ENCODE data around the gene JAM2. TPM values are rescaled to one million over a fixed set of nuclear protein-coding genes. Genes with fewer than 3 reads are reported as not detected.

The JAM2 gene, protein sequence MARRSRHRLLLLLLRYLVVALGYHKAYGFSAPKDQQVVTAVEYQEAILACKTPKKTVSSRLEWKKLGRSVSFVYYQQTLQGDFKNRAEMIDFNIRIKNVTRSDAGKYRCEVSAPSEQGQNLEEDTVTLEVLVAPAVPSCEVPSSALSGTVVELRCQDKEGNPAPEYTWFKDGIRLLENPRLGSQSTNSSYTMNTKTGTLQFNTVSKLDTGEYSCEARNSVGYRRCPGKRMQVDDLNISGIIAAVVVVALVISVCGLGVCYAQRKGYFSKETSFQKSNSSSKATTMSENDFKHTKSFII
- 12.0 TPM for total RNA-seq
- polyA plus RNA-seq (ENCODE audit: insufficient read depth, low read depth, low replicate concordance): 6.0 TPM
- long read RNA-seq, donor 1: 0 reads
- long read RNA-seq, donor 2, partial matches to known transcripts: 397 of 896 reads
- long read RNA-seq, donor 2, other reads (novel, unspliced or antisense): 499 of 896 reads
- long read RNA-seq, donor 3: 0 reads
- long read RNA-seq, donor 4: 0 reads
- long read RNA-seq, donor 5: 0 reads
- long read RNA-seq, donor 6: 0 reads
- long read RNA-seq, donor 7, partial matches to known transcripts: 1 of 1 reads
- long read RNA-seq, donor 7, other reads (novel, unspliced or antisense): 0 of 1 reads
- long read RNA-seq, donor 8, partial matches to known transcripts: 587 of 1,134 reads
- long read RNA-seq, donor 8, other reads (novel, unspliced or antisense): 547 of 1,134 reads
- long read RNA-seq, donor 9, partial matches to known transcripts: 542 of 826 reads
- long read RNA-seq, donor 9, other reads (novel, unspliced or antisense): 284 of 826 reads
- long read RNA-seq, donor 10, full-length matches to known transcripts: 2 of 1,287 reads
- long read RNA-seq, donor 10, partial matches to known transcripts: 665 of 1,287 reads
- long read RNA-seq, donor 10, other reads (novel, unspliced or antisense): 620 of 1,287 reads

DNA sequence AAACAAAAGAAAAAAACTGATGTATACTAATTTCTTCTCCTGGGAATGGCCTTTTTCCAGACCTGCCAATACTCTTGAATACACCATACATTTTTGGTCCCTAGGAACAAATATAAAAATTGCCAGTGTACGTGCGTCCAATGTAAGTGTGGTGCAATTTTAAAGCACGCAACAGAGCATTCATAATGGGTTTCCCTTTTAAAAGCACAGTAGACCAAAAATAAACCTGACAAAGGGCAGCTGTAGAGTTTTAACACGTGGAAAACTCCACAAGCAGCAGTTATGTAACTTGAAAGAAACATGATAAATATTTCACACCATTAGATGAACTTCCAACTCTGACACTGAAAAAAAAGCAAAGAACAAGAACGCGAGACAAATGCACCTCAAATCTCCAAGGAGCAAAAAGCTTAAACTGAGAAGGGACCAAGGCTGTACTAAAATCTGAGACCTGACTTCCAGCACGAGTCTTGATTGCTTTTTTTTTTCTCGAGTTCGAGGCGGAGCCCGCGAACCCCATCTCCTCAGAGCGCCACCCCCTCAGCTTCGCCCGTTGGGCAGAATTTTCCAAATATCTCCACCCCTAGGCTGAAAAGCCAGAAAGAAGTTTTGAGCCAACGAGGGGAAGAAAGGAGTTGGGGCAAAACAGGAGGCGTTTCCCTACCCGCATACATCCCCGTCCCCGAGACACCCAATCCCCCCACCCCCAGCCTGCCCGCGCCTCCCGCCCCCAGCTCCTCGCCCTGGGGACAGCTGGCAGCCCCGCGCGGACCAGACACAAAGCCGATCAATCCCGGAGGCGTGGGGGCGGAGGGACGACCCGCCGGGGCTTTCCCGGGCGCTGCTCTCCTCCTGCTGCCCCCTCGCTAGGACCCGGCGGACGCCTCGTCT lies at the start of gene JAM2:
Gene JAM2, plus strand, starts transcription at position 599 of the 891 bp plus-strand sequence. CDS start 564 bp downstream, outside the sequence.
- intact Hi-C loops (cut with DNase I): no loop called here
- FAIRE-seq (no peak), DNase-seq (peak in 4 of 5 donors; percentile 49 to 79 (median 63))
- Histone ChIP-seq H3K27ac (ENCODE audit: low read depth in 2 of 2, low read length in 2 of 2) (peak within 1 kb of the TSS; percentile 56 to 58), H3K4me1 (ENCODE audit: control insufficient read depth in 2 of 3, insufficient read depth in 2 of 3, low read depth in 1 of 3, low read length in 3 of 3) (peaks cover 0 to 6% (median 0%) of the 10 kb centered on the region in 3 donors), H3K9ac (ENCODE audit: low read length in 3 of 3) (peak within 1 kb of the TSS in 2 of 3 donors; percentile 17 to 48), H3K36me3 (ENCODE audit: control insufficient read depth in 2 of 3, insufficient read depth in 3 of 3, low read length in 3 of 3) (no peaks in the 10 kb centered on the region), H3K4me3 (ENCODE audit: low read length in 3 of 3) (peak within 1 kb of the TSS; percentile 52 to 70 (median 61)), H3K27me3 (ENCODE audit: control insufficient read depth, insufficient read depth, low read length) (no peaks in the 10 kb centered on the region), H3K9me3 (ENCODE audit: control insufficient read depth in 2 of 3, insufficient read depth in 1 of 3, low read length in 3 of 3) (no peaks in the 10 kb centered on the region)
- TF ChIP-seq, protein P1, sequence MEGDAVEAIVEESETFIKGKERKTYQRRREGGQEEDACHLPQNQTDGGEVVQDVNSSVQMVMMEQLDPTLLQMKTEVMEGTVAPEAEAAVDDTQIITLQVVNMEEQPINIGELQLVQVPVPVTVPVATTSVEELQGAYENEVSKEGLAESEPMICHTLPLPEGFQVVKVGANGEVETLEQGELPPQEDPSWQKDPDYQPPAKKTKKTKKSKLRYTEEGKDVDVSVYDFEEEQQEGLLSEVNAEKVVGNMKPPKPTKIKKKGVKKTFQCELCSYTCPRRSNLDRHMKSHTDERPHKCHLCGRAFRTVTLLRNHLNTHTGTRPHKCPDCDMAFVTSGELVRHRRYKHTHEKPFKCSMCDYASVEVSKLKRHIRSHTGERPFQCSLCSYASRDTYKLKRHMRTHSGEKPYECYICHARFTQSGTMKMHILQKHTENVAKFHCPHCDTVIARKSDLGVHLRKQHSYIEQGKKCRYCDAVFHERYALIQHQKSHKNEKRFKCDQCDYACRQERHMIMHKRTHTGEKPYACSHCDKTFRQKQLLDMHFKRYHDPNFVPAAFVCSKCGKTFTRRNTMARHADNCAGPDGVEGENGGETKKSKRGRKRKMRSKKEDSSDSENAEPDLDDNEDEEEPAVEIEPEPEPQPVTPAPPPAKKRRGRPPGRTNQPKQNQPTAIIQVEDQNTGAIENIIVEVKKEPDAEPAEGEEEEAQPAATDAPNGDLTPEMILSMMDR (IDR thresholded peaks at IDR 0.05; ENCODE audit: borderline replicate concordance, extremely low read depth, insufficient read depth): no peak

DNA sequence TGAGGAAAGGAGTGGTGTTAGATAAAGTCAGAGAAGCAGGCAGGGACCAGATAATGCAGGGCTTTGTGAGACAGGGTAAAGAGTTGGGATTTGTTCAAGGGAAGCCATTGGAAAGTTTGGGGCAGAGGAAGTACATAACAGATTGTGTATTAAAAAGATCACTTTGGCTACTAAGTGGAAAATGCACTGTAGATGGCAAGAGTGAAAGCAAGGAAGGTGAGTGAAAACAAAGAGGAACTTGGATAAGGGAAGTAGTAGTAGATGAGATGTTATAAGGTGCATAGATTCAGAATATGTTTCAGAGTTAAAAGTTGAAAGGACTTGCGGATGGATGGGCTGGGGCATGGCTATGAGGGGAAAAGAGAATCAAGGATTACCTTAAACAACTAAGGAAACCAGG lies 49.2 kb upstream of the JAM2 start:
- Histone ChIP-seq H3K4me3 (ENCODE audit: low read length in 3 of 3) (no peak overlapping the region), H3K4me1 (ENCODE audit: control insufficient read depth in 2 of 3, insufficient read depth in 2 of 3, low read depth in 1 of 3, low read length in 3 of 3) (no peaks in the 10 kb centered on the region), H3K27ac (ENCODE audit: low read depth in 2 of 2, low read length in 2 of 2) (no peak overlapping the region), H3K27me3 (ENCODE audit: control insufficient read depth, insufficient read depth, low read length) (no peaks in the 10 kb centered on the region), H3K9me3 (ENCODE audit: control insufficient read depth in 2 of 3, insufficient read depth in 1 of 3, low read length in 3 of 3) (no peaks in the 10 kb centered on the region), H3K9ac (ENCODE audit: low read length in 3 of 3) (no peak overlapping the region), H3K36me3 (ENCODE audit: control insufficient read depth in 2 of 3, insufficient read depth in 3 of 3, low read length in 3 of 3) (peaks cover 10 to 32% (median 17%) of the 10 kb centered on the region in 3 donors)
- FAIRE-seq (no peak), DNase-seq (no peak)
- intact Hi-C loops (cut with DNase I): no loop called here
- TF ChIP-seq, protein P1 (IDR thresholded peaks at IDR 0.05; ENCODE audit: borderline replicate concordance, extremely low read depth, insufficient read depth): no peak
